KBM-7 (cell line): ENCODE data around the gene IL7R.
"Not testable (repeated sequence)": the region's sequence is repeated elsewhere in the genome, so short reads cannot be mapped to it uniquely, and the experiment has no call there.

ENCODE experiments used
- DNase-seq: peaks from one replicate; pipeline ENCODE4 v3.0.0-alpha.2; 2015
- in situ Hi-C: fragments of 300-500 bp; cut with MboI; formaldehyde crosslinking; loops from 2 replicates; pipeline ENCODE4 v1.14.3; 2020; ENCODE audit warnings: low sequenced_read_pairs, low pct_unique_long_range_greater_than_20kb, mixed read lengths

The IL7R gene

GRCh38 chr5:35835796-35836742, 20.6 kb upstream of the IL7R start:
- no peak for DNase-seq
- in situ Hi-C loops = no loop called here

GRCh38 chr5:35838370-35839042, 18.2 kb upstream of the IL7R start:
- DNase-seq = no peak
- in situ Hi-C loops = no loop called here

GRCh38 chr5:35842856-35843255, 13.8 kb upstream of the IL7R start:
- DNase-seq = no peak
- in situ Hi-C loops = no loop called here

- in situ Hi-C loops = not testable (repeated sequence)
Observed at GRCh38 chr5:35845508-35845907, 11.2 kb upstream of the IL7R start.

GRCh38 chr5:35847491-35847890, 9.2 kb upstream of the IL7R start:
- DNase-seq = no peak
- in situ Hi-C loops = no loop called here

More at GRCh38 chr5:35845508-35845907, 11.2 kb upstream of the IL7R start:
- not testable (repeated sequence) for DNase-seq

GRCh38 chr5:35847961-35848360, 8.7 kb upstream of the IL7R start:
- no peak for DNase-seq
- in situ Hi-C loops = no loop called here

- in situ Hi-C loops = no loop called here
- DNase-seq = no peak
Observed at GRCh38 chr5:35849860-35850259, 6.8 kb upstream of the IL7R start.

GRCh38 chr5:35850967-35851680, 5.6 kb upstream of the IL7R start:
- peak; percentile 15 for DNase-seq

GRCh38 chr5:35852084-35852734, 4.5 kb upstream of the IL7R start:
- DNase-seq = peak; percentile 36
- in situ Hi-C loops = no loop called here

More at GRCh38 chr5:35850967-35851680, 5.6 kb upstream of the IL7R start:
- in situ Hi-C loops = no loop called here

GRCh38 chr5:35852773-35853172, 3.9 kb upstream of the IL7R start:
- DNase-seq = no peak
- in situ Hi-C loops = no loop called here

- no peak for DNase-seq
- in situ Hi-C loops = no loop called here
Observed at GRCh38 chr5:35853631-35854030, 3.1 kb upstream of the IL7R start.

GRCh38 chr5:35854248-35854647, 2.4 kb upstream of the IL7R start:
- DNase-seq = no peak

GRCh38 chr5:35855187-35855586, 1.5 kb upstream of the IL7R start:
- in situ Hi-C loops = no loop called here

More at GRCh38 chr5:35854248-35854647, 2.4 kb upstream of the IL7R start:
- in situ Hi-C loops = no loop called here

GRCh38 chr5:35856186-35856764, 416 bp upstream of the IL7R start:
- in situ Hi-C loops, DNase-seq: not testable (repeated sequence)

More at GRCh38 chr5:35855187-35855586, 1.5 kb upstream of the IL7R start:
- no peak for DNase-seq

- in situ Hi-C loops = no loop called here
- DNase-seq = no peak
Observed at GRCh38 chr5:35857606-35858205, 1.0 kb downstream of the IL7R start.

GRCh38 chr5:35859101-35859661, 2.5 kb downstream of the IL7R start:
- no peak for DNase-seq
- in situ Hi-C loops = no loop called here

GRCh38 chr5:35860686-35861085, 4.0 kb downstream of the IL7R start:
- in situ Hi-C loops = no loop called here
- no peak for DNase-seq

GRCh38 chr5:35861718-35862117, 5.0 kb downstream of the IL7R start:
- DNase-seq = no peak
- in situ Hi-C loops = no loop called here
